Measurements from ENCODE around the gene MCCC1. TPM values are rescaled to one million over a fixed set of nuclear protein-coding genes. Genes with fewer than 3 reads are reported as not detected.

The MCCC1 gene
- total and polyA plus RNA-seq, 9 donors, result 11.6 to 18.0 (median 13.6) TPM

Other genes starting within 250 kb of the MCCC1 start
- 28.6 TPM for gene DCUN1D1, start 119.0 kb downstream of the MCCC1 start, total RNA-seq
- 10 to 100 TPM; 20.2 to 32.5 (median 28.0) TPM for gene DCUN1D1, start 119.0 kb downstream of the MCCC1 start, polyA plus RNA-seq (ENCODE audit: insufficient read depth in 1 of 8, insufficient read length in 8 of 8, low replicate concordance in 1 of 8)
- gene LAMP3, start 63.2 kb upstream of the MCCC1 start, total RNA-seq, result 0.04 TPM
- gene LAMP3, start 63.2 kb upstream of the MCCC1 start, polyA plus RNA-seq (ENCODE audit: insufficient read depth in 1 of 8, insufficient read length in 8 of 8, low replicate concordance in 1 of 8), result 1 to 10 TPM in 1 of 8 donors, under 1 TPM in 6, not detected in 1; 0.07 to 1.9 (median 0.11) TPM
- gene B3GNT5, start 153.8 kb upstream of the MCCC1 start, total RNA-seq, result 5.3 TPM
- 10 to 100 TPM in 3 of 8 donors, 1 to 10 TPM in 5; 8.0 to 17.2 (median 9.7) TPM for gene B3GNT5, start 153.8 kb upstream of the MCCC1 start, polyA plus RNA-seq (ENCODE audit: insufficient read depth in 1 of 8, insufficient read length in 8 of 8, low replicate concordance in 1 of 8)